Upper lobe of left lung (tissue), 6 donors: Measurements from ENCODE around the gene TMPRSS4. TPM values are rescaled to one million over a fixed set of nuclear protein-coding genes. Genes with fewer than 3 reads are reported as not detected.
A peak's percentile ranks its signal among the peaks of the same experiment; 100 is the strongest.

Experiments used
- ATAC-seq, 2 donors: fragments of 200-7000 bp; cut with Tn5 transposase; one replicate each; pipeline ENCODE4 v1.9.1; 2022; ENCODE audit warnings: mild to moderate bottlenecking in 2 of 2, moderate library complexity in 2 of 2; ENCODE audit not compliant: low FRiP score in 2 of 2
- DNase-seq, 2 donors: peaks; one replicate each; pipeline ENCODE4 v3.0.0-alpha.2; 2019 to 2020
- H3K27ac ChIP-seq, 4 donors: fragments of 200-600 bp; sonication (generic); one replicate each; pipeline ENCODE4 v1.5.1; 2016 to 2019
- H3K27me3 ChIP-seq, 4 donors: fragments of 200-600 bp; sonication (generic); one replicate each; pipeline ENCODE4 v1.5.1; 2017 to 2019
- H3K36me3 ChIP-seq, 4 donors: fragments of 200-600 bp; sonication (generic); one replicate each; pipeline ENCODE4 v1.5.1; 2016 to 2019
- H3K4me1 ChIP-seq, 4 donors: fragments of 200-600 bp; sonication (generic); one replicate each; pipeline ENCODE4 v1.5.1; 2018 to 2019
- H3K4me3 ChIP-seq, 4 donors: fragments of 200-600 bp; sonication (generic); one replicate each; pipeline ENCODE4 v1.5.1; 2017 to 2019; ENCODE audit warnings: mild to moderate bottlenecking in 2 of 4, moderate library complexity in 1 of 4
- H3K9me3 ChIP-seq, 4 donors: fragments of 200-600 bp; sonication (generic); one replicate each; pipeline ENCODE4 v1.5.1; 2018 to 2019
- CTCF ChIP-seq, 6 experiments: fragments of 450-650 bp in 4 of 6; fragments of 200-600 bp in 2 of 6; sonication (generic) in 2 of 6; IDR thresholded peaks; one replicate each; pipeline ENCODE4 v1.5.1; 2016 to 2019; ENCODE audit warnings: antibody characterized with exemption in 6 of 6
- EP300 ChIP-seq, 4 donors: sonication (generic); formaldehyde crosslinking; IDR thresholded peaks; one replicate each; pipeline ENCODE4 v1.5.1; 2017; ENCODE audit warnings: antibody characterized with exemption in 4 of 4, control low read depth in 2 of 4
- POLR2A ChIP-seq, 4 donors: fragments of 450-650 bp; IDR thresholded peaks; one replicate each; pipeline ENCODE4 v1.5.1; 2016 to 2017; ENCODE audit warnings: antibody characterized with exemption in 4 of 4, mild to moderate bottlenecking in 2 of 4
- POLR2AphosphoS5 ChIP-seq, 2 donors: sonication (generic); formaldehyde crosslinking; IDR thresholded peaks; one replicate each; pipeline ENCODE4 v1.5.1; 2017; ENCODE audit warnings: antibody characterized with exemption in 2 of 2
- WGBS, 2 donors: methylation state at CpG; one replicate each; pipeline ENCODE4 v1.1.5; 2017 to 2018; 5-methylcytosine and 5-hydroxymethylcytosine counted together
- total RNA-seq, 6 donors: library from RNA; depleted of rRNA in 4 of 6; stranded (reverse); fragments of >200 nt in 4 of 6; gene quantifications; one replicate each; pipeline versions ENCODE4 v1.1.0 to v1.2.1, GENCODE V29; 2016 to 2021
- donor health status: DM: no; HTN: no; CAD: no; lungs with moderate emphysema.
- donor health status: DM: no; HTN: yes; CAD: no; lungs with severe emphysema.

TMPRSS4 gene
- total RNA-seq, 6 donors from 2014 or later: 1.6 to 14.3 (median 3.1) TPM

DNA sequence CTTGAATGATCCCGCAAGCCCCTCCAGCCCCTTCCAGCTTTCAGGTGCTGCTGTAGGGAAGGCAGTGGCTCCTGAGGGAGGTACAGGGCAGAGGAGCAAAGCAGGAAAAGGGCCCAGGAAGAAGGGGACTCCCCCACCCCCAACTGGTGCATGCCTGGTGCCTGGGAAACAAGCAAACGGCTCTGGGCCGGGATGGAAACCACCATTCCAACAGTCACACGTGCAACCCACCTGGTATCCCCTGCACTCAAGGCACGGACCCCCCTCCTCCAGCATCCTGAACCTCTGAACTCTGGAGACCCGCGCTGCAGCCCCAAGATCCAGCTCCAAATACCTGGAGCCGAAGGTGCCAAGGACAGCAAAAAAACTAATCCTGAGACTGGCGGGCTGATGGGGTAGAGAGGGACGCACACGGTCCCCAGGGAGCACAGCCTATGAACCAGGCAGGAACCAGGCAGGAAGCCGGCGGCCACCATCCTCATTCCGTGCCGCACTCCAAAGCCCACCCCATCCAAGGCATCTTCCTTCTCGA, 75.2 kb downstream of the TMPRSS4 start:
- Histone ChIP-seq H3K9me3 (no peaks in the 10 kb centered on the region), H3K27ac (peak overlapping the region in 2 of 4 donors; percentile 4 to 55), H3K36me3 (no peaks in the 10 kb centered on the region), H3K4me3 (peak overlapping the region in 3 of 4 donors; percentile 42 to 55 (median 49)), H3K27me3 (peaks cover 0 to 42% (median 17%) of the 10 kb centered on the region in 4 donors), H3K4me1 (peaks cover 14 to 40% (median 30%) of the 10 kb centered on the region in 4 donors)
- ATAC-seq (no peak), DNase-seq (no peak)
- no peak for TF ChIP-seq CTCF (IDR thresholded peaks at IDR 0.05)
- no peak for TF ChIP-seq EP300 (IDR thresholded peaks at IDR 0.05)
- no peak for TF ChIP-seq POLR2AphosphoS5 (IDR thresholded peaks at IDR 0.05)
- no peak for TF ChIP-seq POLR2A (IDR thresholded peaks at IDR 0.05)
- WGBS, 2 donors: 28 to 40% methylated on average over 4 to 16 of the region's 16 CpGs

DNA sequence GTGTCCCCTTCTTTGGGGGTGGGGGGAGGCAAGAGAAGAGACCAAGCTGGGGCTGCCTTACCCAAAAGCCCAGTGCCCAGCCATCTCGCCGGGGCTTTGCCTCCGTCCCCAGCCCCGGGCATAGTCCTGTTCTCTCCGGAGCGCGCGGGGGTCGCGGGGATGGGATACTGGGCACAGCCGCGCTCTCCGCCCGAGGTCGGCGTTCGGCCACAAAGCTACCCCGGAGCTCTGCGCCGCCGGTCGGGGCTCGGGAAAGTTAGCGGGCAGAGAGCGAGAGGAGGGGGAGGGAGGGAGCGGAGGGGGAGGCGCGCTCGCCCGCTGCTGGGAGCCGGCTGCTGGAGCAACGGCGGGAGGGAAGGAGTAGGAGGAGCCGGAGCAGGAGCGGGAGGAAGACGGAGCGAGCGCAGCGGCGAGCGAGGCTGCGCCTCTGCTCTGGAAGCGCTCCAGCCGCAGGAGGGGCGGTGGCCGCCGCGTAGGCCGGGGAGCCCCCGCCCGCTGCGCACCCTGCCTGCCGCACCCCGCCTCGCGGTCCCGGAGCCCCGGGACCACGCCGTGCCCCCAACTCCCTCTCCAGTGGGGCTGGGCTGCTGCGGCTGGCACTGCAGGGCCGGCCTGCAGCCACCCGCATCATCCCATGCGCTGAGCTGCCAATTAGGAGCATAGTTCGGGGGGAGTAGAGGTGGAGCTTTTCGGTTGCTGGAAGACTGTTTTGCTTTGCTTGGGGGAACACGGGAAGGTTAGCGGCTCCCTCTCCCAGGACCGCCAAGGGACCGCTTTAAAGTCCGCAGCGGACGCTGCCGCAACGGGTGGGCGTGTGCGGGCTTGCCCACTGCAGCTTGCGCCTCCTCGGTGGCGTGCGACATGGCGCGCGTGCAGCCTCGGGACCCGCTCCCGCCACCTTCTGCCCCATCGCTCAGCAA, 75.9 kb downstream of the TMPRSS4 start, which contains the start of gene SCN4B:
TSS of gene SCN4B (minus strand) at position 272 of the 920 bp plus-strand sequence. CDS start at position 122, 150 bp downstream.
- TF ChIP-seq POLR2AphosphoS5 (IDR thresholded peaks at IDR 0.05) (no peak), CTCF (IDR thresholded peaks at IDR 0.05) (no peak), POLR2A (IDR thresholded peaks at IDR 0.05) (no peak), EP300 (IDR thresholded peaks at IDR 0.05) (no peak)
- Histone ChIP-seq H3K4me3 (peak within 1 kb of the TSS; percentile 18 to 55 (median 46)), H3K27me3 (peaks cover 0 to 42% (median 18%) of the 10 kb centered on the region in 4 donors), H3K9me3 (no peaks in the 10 kb centered on the region), H3K36me3 (no peaks in the 10 kb centered on the region), H3K27ac (peak within 1 kb of the TSS in 2 of 4 donors; percentile 4 to 55), H3K4me1 (peaks cover 14 to 47% (median 30%) of the 10 kb centered on the region in 4 donors)
- ATAC-seq: peak in 1 of 2 donors; percentile 88
- peak; percentile 54 to 90 for DNase-seq
- WGBS, 2 donors: 0 to 1% methylated on average over 16 to 61 of the region's 88 CpGs

- TF ChIP-seq CTCF (IDR thresholded peaks at IDR 0.05) (no peak), POLR2A (IDR thresholded peaks at IDR 0.05) (no peak), POLR2AphosphoS5 (IDR thresholded peaks at IDR 0.05) (no peak), EP300 (IDR thresholded peaks at IDR 0.05) (no peak)
- H3K4me1 ChIP-seq: peaks cover 14 to 47% (median 30%) of the 10 kb centered on the region in 4 donors
- no peaks in the 10 kb centered on the region for H3K36me3 ChIP-seq
- 33 to 41% methylated on average over 13 to 16 of the region's 16 CpGs for WGBS, 2 donors
- no peak overlapping the region for H3K27ac ChIP-seq
- peaks cover 0 to 42% (median 18%) of the 10 kb centered on the region in 4 donors for H3K27me3 ChIP-seq
- ATAC-seq (no peak), DNase-seq (no peak)
- H3K4me3 ChIP-seq: peak overlapping the region in 3 of 4 donors; percentile 42 to 55 (median 49)
- no peaks in the 10 kb centered on the region for H3K9me3 ChIP-seq
Measured at GRCh38 chr11:118153516-118153915, 76.6 kb downstream of the TMPRSS4 start.

GRCh38 chr11:118153976-118154375, 77.1 kb downstream of the TMPRSS4 start:
- 85% methylated on average over 8 to 11 of the region's 11 CpGs for WGBS, 2 donors
- Histone ChIP-seq H3K27me3 (peaks cover 0 to 42% (median 18%) of the 10 kb centered on the region in 4 donors), H3K9me3 (no peaks in the 10 kb centered on the region), H3K4me1 (peaks cover 14 to 47% (median 30%) of the 10 kb centered on the region in 4 donors), H3K27ac (no peak overlapping the region), H3K36me3 (no peaks in the 10 kb centered on the region), H3K4me3 (no peak overlapping the region)
- ATAC-seq: no peak
- no peak for DNase-seq
- TF ChIP-seq EP300 (IDR thresholded peaks at IDR 0.05) (no peak), POLR2A (IDR thresholded peaks at IDR 0.05) (no peak), CTCF (IDR thresholded peaks at IDR 0.05) (no peak), POLR2AphosphoS5 (IDR thresholded peaks at IDR 0.05) (no peak)
